NCI-H524 (cell line): Measurements from ENCODE around the gene CRISP3.
"Not testable (repeated sequence)": the region's sequence is repeated elsewhere in the genome, so short reads cannot be mapped to it uniquely, and the experiment has no call there.

ENCODE experiments used
- DNase-seq, 2 experiments: peaks; one replicate each; lab custom pipeline; 2025; lab: John Stamatoyannopoulos, UW

Gene CRISP3

GRCh38 chr6:49744259-49744658 lies at the start of gene CRISP3:
Gene CRISP3, minus strand, starts transcription at chr6:49744388. Its CDS starts 21 bp downstream, at chr6:49744367.
- DNase-seq, result no peak

- no peak for DNase-seq
Measured at GRCh38 chr6:49790341-49790740, 46.2 kb upstream of the CRISP3 start.

GRCh38 chr6:49787176-49787575 lies 43.0 kb upstream of the CRISP3 start, which contains the start of gene PGK2:
Gene PGK2, minus strand, starts transcription at chr6:49787285. Its CDS starts 98 bp downstream, at chr6:49787187.
- DNase-seq, result no peak

GRCh38 chr6:49784272-49784671 lies 40.1 kb upstream of the CRISP3 start:
- no peak for DNase-seq

- no peak for DNase-seq
Measured at GRCh38 chr6:49782725-49783124, 38.5 kb upstream of the CRISP3 start.

GRCh38 chr6:49782293-49782692 lies 38.1 kb upstream of the CRISP3 start:
- no peak for DNase-seq

GRCh38 chr6:49776444-49776843 lies 32.3 kb upstream of the CRISP3 start:
- DNase-seq, result no peak

- DNase-seq, result no peak
Measured at GRCh38 chr6:49775043-49775442, 30.9 kb upstream of the CRISP3 start.

GRCh38 chr6:49772285-49772684 lies 28.1 kb upstream of the CRISP3 start:
- no peak for DNase-seq

- no peak for DNase-seq
Measured at GRCh38 chr6:49766762-49767161, 22.6 kb upstream of the CRISP3 start.

- no peak for DNase-seq
Measured at GRCh38 chr6:49764571-49765236, 20.5 kb upstream of the CRISP3 start.

GRCh38 chr6:49743429-49743828 lies 759 bp downstream of the CRISP3 start:
- DNase-seq, result no peak

- DNase-seq, result no peak
Measured at GRCh38 chr6:49739423-49739822, 4.8 kb downstream of the CRISP3 start.

- DNase-seq, result no peak
Measured at GRCh38 chr6:49736017-49736508, 8.1 kb downstream of the CRISP3 start.

GRCh38 chr6:49733680-49734079 lies 10.5 kb downstream of the CRISP3 start:
- DNase-seq, result no peak

GRCh38 chr6:49732781-49733180 lies 11.4 kb downstream of the CRISP3 start:
- DNase-seq, result no peak

- no peak for DNase-seq
Measured at GRCh38 chr6:49730251-49730650, 13.9 kb downstream of the CRISP3 start.

GRCh38 chr6:49723917-49724316 lies 20.3 kb downstream of the CRISP3 start:
- DNase-seq, result not testable (repeated sequence)

GRCh38 chr6:49721297-49721696 lies 22.9 kb downstream of the CRISP3 start:
- DNase-seq, result no peak

- no peak for DNase-seq
Measured at GRCh38 chr6:49720372-49720771, 23.8 kb downstream of the CRISP3 start.

GRCh38 chr6:49713346-49713745 lies 30.8 kb downstream of the CRISP3 start, which contains the start of gene CRISP2:
Gene CRISP2, minus strand, starts transcription at chr6:49713543. Its CDS starts 4,347 bp downstream, at chr6:49709196.
- DNase-seq, result no peak

- DNase-seq, result no peak
Measured at GRCh38 chr6:49698478-49698877, 45.7 kb downstream of the CRISP3 start.

GRCh38 chr6:49693512-49693911 lies 50.7 kb downstream of the CRISP3 start:
- no peak for DNase-seq

- no peak for DNase-seq
Measured at GRCh38 chr6:49692534-49692933, 51.7 kb downstream of the CRISP3 start.
